DMS153 treated with DMSO at 0.1 percent for 48 hours (cell line): ENCODE results near the gene UPF2.

Experiments used
- DNase-seq: peaks from one replicate; lab custom pipeline; 2025; ENCODE audit not compliant: unreplicated experiment; lab: John Stamatoyannopoulos, UW

UPF2 gene

GRCh38 chr10:11962176-11962575 lies 80.4 kb downstream of the UPF2 start:
- no peak for DNase-seq

GRCh38 chr10:11961771-11962170 lies 80.8 kb downstream of the UPF2 start:
- DNase-seq = no peak

GRCh38 chr10:11959966-11960365 lies 82.6 kb downstream of the UPF2 start:
- DNase-seq = no peak

GRCh38 chr10:11958956-11959355 lies 83.7 kb downstream of the UPF2 start:
- no peak for DNase-seq

GRCh38 chr10:11951695-11952094 lies 90.9 kb downstream of the UPF2 start:
- DNase-seq = no peak

- no peak for DNase-seq
Measured at GRCh38 chr10:11950325-11951018, 92.1 kb downstream of the UPF2 start.

- DNase-seq = no peak
Measured at GRCh38 chr10:11949152-11949551, 93.5 kb downstream of the UPF2 start.

GRCh38 chr10:11946652-11947051 lies 96.0 kb downstream of the UPF2 start:
- no peak for DNase-seq

GRCh38 chr10:11936389-11937152 lies 106.0 kb downstream of the UPF2 start:
- no peak for DNase-seq

GRCh38 chr10:11934262-11934661 lies 108.3 kb downstream of the UPF2 start:
- no peak for DNase-seq

GRCh38 chr10:11933577-11934223 lies 108.9 kb downstream of the UPF2 start:
- no peak for DNase-seq

- DNase-seq = no peak
Measured at GRCh38 chr10:11931038-11931437, 111.6 kb downstream of the UPF2 start.

GRCh38 chr10:11930312-11930978 lies 112.2 kb downstream of the UPF2 start:
- no peak for DNase-seq

- no peak for DNase-seq
Measured at GRCh38 chr10:11927746-11928145, 114.9 kb downstream of the UPF2 start.

GRCh38 chr10:11921800-11922392 lies 120.7 kb downstream of the UPF2 start:
- no peak for DNase-seq

GRCh38 chr10:11919271-11919670 lies 123.3 kb downstream of the UPF2 start:
- no peak for DNase-seq

GRCh38 chr10:11918384-11918783 lies 124.2 kb downstream of the UPF2 start:
- DNase-seq = no peak

- DNase-seq = no peak
Measured at GRCh38 chr10:11913079-11913641, 129.4 kb downstream of the UPF2 start.

- no peak for DNase-seq
Measured at GRCh38 chr10:11910102-11910501, 132.5 kb downstream of the UPF2 start.

GRCh38 chr10:11909618-11910017 lies 133.0 kb downstream of the UPF2 start:
- DNase-seq = no peak

GRCh38 chr10:11908991-11909390 lies 133.6 kb downstream of the UPF2 start:
- no peak for DNase-seq
